Fibroblast of the aortic adventitia (primary cell): Measurements from ENCODE around the gene MARCHF3. TPM values are rescaled to one million over a fixed set of nuclear protein-coding genes. Genes with fewer than 3 reads are reported as not detected.
A peak's percentile ranks its signal among the peaks of the same experiment; 100 is the strongest.
"Not testable (repeated sequence)": the region's sequence is repeated elsewhere in the genome, so short reads cannot be mapped to it uniquely, and the experiment has no call there.

ENCODE experiments used
- DNase-seq: peaks from one replicate; pipeline ENCODE4 v3.0.0-alpha.2; 2010; ENCODE audit warnings: low read depth
- H3K4me3 ChIP-seq: 2 replicates; pipeline ENCODE4 v1.5.1; 2011; ENCODE audit warnings: low read depth, mild to moderate bottlenecking, control low read depth, low read length, moderate library complexity
- CTCF ChIP-seq: IDR thresholded peaks from 2 replicates; pipeline ENCODE4 v1.5.1; 2011; ENCODE audit warnings: mild to moderate bottlenecking, low read length, control low read depth, inconsistent platforms; ENCODE audit not compliant: insufficient read depth
- total RNA-seq: library from RNA; depleted of rRNA; stranded (reverse); fragments of >200 nt; gene quantifications from 2 replicates; pipeline ENCODE4 v1.2.3, GENCODE V29; 2012; ENCODE audit warnings: low replicate concordance

MARCHF3 gene
- total RNA-seq, 1 donor: 16.9 TPM

GRCh38 chr5:126855266-126855665 is 175.1 kb downstream of the MARCHF3 start:
- DNase-seq: no peak
- no peak overlapping the region for H3K4me3 ChIP-seq
- no peak for TF ChIP-seq CTCF

- H3K4me3 ChIP-seq: no peak overlapping the region
- no peak for DNase-seq
- TF ChIP-seq CTCF: no peak
Measured at GRCh38 chr5:126854526-126855110, 175.7 kb downstream of the MARCHF3 start.

- not testable (repeated sequence) for H3K4me3 ChIP-seq, DNase-seq
Measured at GRCh38 chr5:126853541-126854307, 176.6 kb downstream of the MARCHF3 start.

GRCh38 chr5:126852841-126853271 is 177.5 kb downstream of the MARCHF3 start:
- no peak for TF ChIP-seq CTCF
- DNase-seq: no peak
- no peak overlapping the region for H3K4me3 ChIP-seq

GRCh38 chr5:126852091-126852571 is 178.2 kb downstream of the MARCHF3 start:
- no peak for TF ChIP-seq CTCF
- H3K4me3 ChIP-seq: no peak overlapping the region
- peak; percentile 88 for DNase-seq

GRCh38 chr5:126851501-126852011 is 178.8 kb downstream of the MARCHF3 start:
- TF ChIP-seq CTCF: no peak

GRCh38 chr5:126849101-126849678 is 181.2 kb downstream of the MARCHF3 start:
- no peak for TF ChIP-seq CTCF
- H3K4me3 ChIP-seq: no peak overlapping the region
- peak; percentile 79 for DNase-seq

More at GRCh38 chr5:126851501-126852011, 178.8 kb downstream of the MARCHF3 start:
- DNase-seq: no peak
- peak overlapping the region; percentile 22 for H3K4me3 ChIP-seq
